OCI-LY7 (cell line): ENCODE measurements around the gene TP73.

ENCODE experiments used
- CTCF ChIP-seq: fragments of 200-600 bp; sonication (generic); conservative IDR thresholded peaks from 2 replicates; pipeline ENCODE4 v1.5.1; 2014; ENCODE audit warnings: mild to moderate bottlenecking, antibody characterized with exemption, low read length, moderate library complexity, mixed read lengths
- EZH2phosphoT487 ChIP-seq: fragments of 200-600 bp; sonication (generic); IDR thresholded peaks from 2 replicates; pipeline ENCODE4 v1.6.1; 2018; ENCODE audit warnings: low read depth, borderline replicate concordance, mild to moderate bottlenecking, mixed run types, antibody characterized with exemption, low read length, moderate library complexity, mixed read lengths

GRCh38 chr1:3745071-3745470 lies 92.8 kb downstream of the TP73 start:
- no peak for TF ChIP-seq CTCF
- TF ChIP-seq EZH2phosphoT487 = no peak
